ENCODE results near the gene DHRS3.
"Not testable (repeated sequence)": the region's sequence is repeated elsewhere in the genome, so short reads cannot be mapped to it uniquely, and the experiment has no call there.

DHRS3 gene

GRCh38 chr1:12648741-12649140 lies 30.7 kb upstream of the DHRS3 start:
- Mint-ChIP-seq H3K4me3 (no peak overlapping the region), H3K36me3 (ENCODE audit: low read depth) (no peaks in the 10 kb centered on the region), H3K27ac (no peak overlapping the region), H3K27me3 (ENCODE audit: low read depth) (peaks cover 13% of the 10 kb centered on the region), H3K9me3 (no peaks in the 10 kb centered on the region), H3K4me1 (ENCODE audit: low read depth) (peaks cover 2% of the 10 kb centered on the region)

- H3K27ac Mint-ChIP-seq; H3K4me3 Mint-ChIP-seq; H3K36me3 Mint-ChIP-seq (ENCODE audit: low read depth); H3K4me1 Mint-ChIP-seq (ENCODE audit: low read depth): not testable (repeated sequence)
- Mint-ChIP-seq H3K27me3 (ENCODE audit: low read depth) (peaks cover 17% of the 10 kb centered on the region), H3K9me3 (peaks cover 17% of the 10 kb centered on the region)
Observed at GRCh38 chr1:12645401-12645800, 27.4 kb upstream of the DHRS3 start.

GRCh38 chr1:12644829-12645228 lies 26.8 kb upstream of the DHRS3 start:
- peaks cover 11% of the 10 kb centered on the region for H3K27me3 Mint-ChIP-seq (ENCODE audit: low read depth)
- H3K36me3 Mint-ChIP-seq (ENCODE audit: low read depth) = peaks cover 3% of the 10 kb centered on the region
- no peak overlapping the region for H3K4me3 Mint-ChIP-seq
- no peak overlapping the region for H3K27ac Mint-ChIP-seq
- peaks cover under 1% of the 10 kb centered on the region for H3K4me1 Mint-ChIP-seq (ENCODE audit: low read depth)
- peaks cover 22% of the 10 kb centered on the region for H3K9me3 Mint-ChIP-seq

- peaks cover 9% of the 10 kb centered on the region for H3K27me3 Mint-ChIP-seq (ENCODE audit: low read depth)
- H3K4me1 Mint-ChIP-seq (ENCODE audit: low read depth) = no peaks in the 10 kb centered on the region
- H3K27ac Mint-ChIP-seq = no peak overlapping the region
- peaks cover 3% of the 10 kb centered on the region for H3K36me3 Mint-ChIP-seq (ENCODE audit: low read depth)
- peaks cover 27% of the 10 kb centered on the region for H3K9me3 Mint-ChIP-seq
- no peak overlapping the region for H3K4me3 Mint-ChIP-seq
Observed at GRCh38 chr1:12644237-12644636, 26.2 kb upstream of the DHRS3 start.

GRCh38 chr1:12643785-12644184 lies 25.8 kb upstream of the DHRS3 start, which contains the start of gene AADACL4:
AADACL4 (plus strand) TSS chr1:12644085; CDS start chr1:12644547, 462 bp downstream.
- no peak within 1 kb of the TSS for H3K4me3 Mint-ChIP-seq
- H3K27ac Mint-ChIP-seq = no peak within 1 kb of the TSS
- H3K36me3 Mint-ChIP-seq (ENCODE audit: low read depth) = peaks cover 3% of the 10 kb centered on the region
- H3K9me3 Mint-ChIP-seq = peaks cover 31% of the 10 kb centered on the region
- H3K27me3 Mint-ChIP-seq (ENCODE audit: low read depth) = peaks cover 4% of the 10 kb centered on the region
- no peaks in the 10 kb centered on the region for H3K4me1 Mint-ChIP-seq (ENCODE audit: low read depth)

GRCh38 chr1:12643079-12643478 lies 25.1 kb upstream of the DHRS3 start:
- H3K9me3 Mint-ChIP-seq = peaks cover 35% of the 10 kb centered on the region
- H3K27me3 Mint-ChIP-seq (ENCODE audit: low read depth) = peaks cover 4% of the 10 kb centered on the region
- H3K4me3 Mint-ChIP-seq = no peak overlapping the region
- H3K4me1 Mint-ChIP-seq (ENCODE audit: low read depth) = no peaks in the 10 kb centered on the region
- peaks cover 3% of the 10 kb centered on the region for H3K36me3 Mint-ChIP-seq (ENCODE audit: low read depth)
- no peak overlapping the region for H3K27ac Mint-ChIP-seq

GRCh38 chr1:12640958-12641272 lies 22.9 kb upstream of the DHRS3 start:
- H3K36me3 Mint-ChIP-seq (ENCODE audit: low read depth) = peaks cover 3% of the 10 kb centered on the region
- no peaks in the 10 kb centered on the region for H3K4me1 Mint-ChIP-seq (ENCODE audit: low read depth)
- peaks cover 40% of the 10 kb centered on the region for H3K9me3 Mint-ChIP-seq
- H3K27me3 Mint-ChIP-seq (ENCODE audit: low read depth) = peaks cover 4% of the 10 kb centered on the region
- H3K4me3 Mint-ChIP-seq = no peak overlapping the region
- H3K27ac Mint-ChIP-seq = no peak overlapping the region

GRCh38 chr1:12640237-12640957 lies 22.4 kb upstream of the DHRS3 start:
- Mint-ChIP-seq H3K4me3 (no peak overlapping the region), H3K9me3 (peaks cover 40% of the 10 kb centered on the region), H3K27me3 (ENCODE audit: low read depth) (peaks cover 4% of the 10 kb centered on the region), H3K36me3 (ENCODE audit: low read depth) (peaks cover 3% of the 10 kb centered on the region), H3K4me1 (ENCODE audit: low read depth) (no peaks in the 10 kb centered on the region), H3K27ac (no peak overlapping the region)

- Mint-ChIP-seq H3K27me3 (ENCODE audit: low read depth) (peaks cover 3% of the 10 kb centered on the region), H3K4me3 (no peak overlapping the region), H3K9me3 (peaks cover 40% of the 10 kb centered on the region), H3K27ac (no peak overlapping the region), H3K4me1 (ENCODE audit: low read depth) (peaks cover 1% of the 10 kb centered on the region), H3K36me3 (ENCODE audit: low read depth) (peaks cover 3% of the 10 kb centered on the region)
Observed at GRCh38 chr1:12637693-12638092, 19.7 kb upstream of the DHRS3 start.

- no peak overlapping the region for H3K27ac Mint-ChIP-seq
- no peaks in the 10 kb centered on the region for H3K36me3 Mint-ChIP-seq (ENCODE audit: low read depth)
- peaks cover 5% of the 10 kb centered on the region for H3K27me3 Mint-ChIP-seq (ENCODE audit: low read depth)
- H3K4me3 Mint-ChIP-seq = no peak overlapping the region
- H3K4me1 Mint-ChIP-seq (ENCODE audit: low read depth) = peaks cover 1% of the 10 kb centered on the region
- H3K9me3 Mint-ChIP-seq = peaks cover 32% of the 10 kb centered on the region
Observed at GRCh38 chr1:12636098-12636950, 18.3 kb upstream of the DHRS3 start.

GRCh38 chr1:12634696-12635202 lies 16.7 kb upstream of the DHRS3 start:
- Mint-ChIP-seq H3K36me3 (ENCODE audit: low read depth) (no peaks in the 10 kb centered on the region), H3K4me1 (ENCODE audit: low read depth) (peaks cover 1% of the 10 kb centered on the region), H3K9me3 (peaks cover 17% of the 10 kb centered on the region), H3K27ac (no peak overlapping the region), H3K4me3 (no peak overlapping the region), H3K27me3 (ENCODE audit: low read depth) (peaks cover 8% of the 10 kb centered on the region)

GRCh38 chr1:12634156-12634555 lies 16.1 kb upstream of the DHRS3 start:
- no peaks in the 10 kb centered on the region for H3K36me3 Mint-ChIP-seq (ENCODE audit: low read depth)
- peaks cover 11% of the 10 kb centered on the region for H3K9me3 Mint-ChIP-seq
- no peak overlapping the region for H3K4me3 Mint-ChIP-seq
- H3K27me3 Mint-ChIP-seq (ENCODE audit: low read depth) = peaks cover 12% of the 10 kb centered on the region
- H3K27ac Mint-ChIP-seq = no peak overlapping the region
- peaks cover 1% of the 10 kb centered on the region for H3K4me1 Mint-ChIP-seq (ENCODE audit: low read depth)

- no peaks in the 10 kb centered on the region for H3K36me3 Mint-ChIP-seq (ENCODE audit: low read depth)
- no peaks in the 10 kb centered on the region for H3K9me3 Mint-ChIP-seq
- no peak overlapping the region for H3K27ac Mint-ChIP-seq
- H3K27me3 Mint-ChIP-seq (ENCODE audit: low read depth) = peaks cover 17% of the 10 kb centered on the region
- no peak overlapping the region for H3K4me3 Mint-ChIP-seq
- H3K4me1 Mint-ChIP-seq (ENCODE audit: low read depth) = peaks cover 5% of the 10 kb centered on the region
Observed at GRCh38 chr1:12631571-12631970, 13.6 kb upstream of the DHRS3 start.

- Mint-ChIP-seq H3K9me3 (no peaks in the 10 kb centered on the region), H3K4me1 (ENCODE audit: low read depth) (peaks cover 5% of the 10 kb centered on the region), H3K36me3 (ENCODE audit: low read depth) (no peaks in the 10 kb centered on the region), H3K27me3 (ENCODE audit: low read depth) (peaks cover 21% of the 10 kb centered on the region), H3K27ac (no peak overlapping the region), H3K4me3 (no peak overlapping the region)
Observed at GRCh38 chr1:12630946-12631530, 13.0 kb upstream of the DHRS3 start.

Data from T-helper 1 cell treated with Interleukin-12 subunit alpha and Interleukin-12 subunit beta and Interleukin-4 antibody, amounts not matched to agents 30 μg/mL and 1 μg/mL, for 36 hours (primary cell).